Hepatocyte (in vitro differentiated cells): Measurements from ENCODE around the gene PLXNA3.

Experiments
- CTCF ChIP-seq: fragments of 200-600 bp; sonication (generic); IDR thresholded peaks from 2 replicates; pipeline ENCODE4 v1.5.1; 2016; ENCODE audit warnings: antibody characterized with exemption, mild to moderate bottlenecking; ENCODE audit not compliant: poor library complexity
- EZH2 ChIP-seq: fragments of 200-600 bp; sonication (generic); IDR thresholded peaks from 2 replicates; pipeline ENCODE4 v1.6.1; 2016; ENCODE audit warnings: antibody characterized with exemption, mild to moderate bottlenecking, borderline replicate concordance
- EZH2phosphoT487 ChIP-seq: fragments of 200-600 bp; sonication (generic); IDR thresholded peaks from one replicate; pipeline ENCODE4 v1.6.1; 2018; ENCODE audit warnings: antibody characterized with exemption, mild to moderate bottlenecking, low read depth, moderate library complexity; ENCODE audit not compliant: unreplicated experiment, severe bottlenecking

- TF ChIP-seq CTCF (no peak), EZH2 (no peak), EZH2phosphoT487 (no peak)
These were observed 30.9 kb upstream of the PLXNA3 start for GRCh38 chrX:154426916-154427770.
